ENCODE measurements around the gene DMXL1.

DNA sequence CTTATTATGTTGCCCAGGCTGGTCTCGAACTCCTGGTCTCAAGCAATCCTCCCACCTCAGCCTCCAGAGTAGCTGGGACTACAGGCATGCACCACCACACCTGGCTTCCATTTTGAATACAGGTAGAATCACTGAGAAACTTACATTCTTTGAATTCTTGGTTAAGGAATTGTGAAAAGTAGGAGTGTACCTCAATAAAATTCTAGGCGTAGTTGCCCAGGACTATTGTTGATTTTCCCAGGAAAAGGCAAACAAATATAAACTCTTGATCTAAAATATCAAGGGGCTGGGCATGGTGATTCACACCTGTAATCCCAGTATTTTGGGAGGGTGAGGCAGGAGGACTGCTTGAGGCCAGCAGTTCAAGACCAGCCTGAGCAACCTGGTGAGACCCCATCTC lies 16.8 kb upstream of the DMXL1 start:
- TF ChIP-seq, protein P1, sequence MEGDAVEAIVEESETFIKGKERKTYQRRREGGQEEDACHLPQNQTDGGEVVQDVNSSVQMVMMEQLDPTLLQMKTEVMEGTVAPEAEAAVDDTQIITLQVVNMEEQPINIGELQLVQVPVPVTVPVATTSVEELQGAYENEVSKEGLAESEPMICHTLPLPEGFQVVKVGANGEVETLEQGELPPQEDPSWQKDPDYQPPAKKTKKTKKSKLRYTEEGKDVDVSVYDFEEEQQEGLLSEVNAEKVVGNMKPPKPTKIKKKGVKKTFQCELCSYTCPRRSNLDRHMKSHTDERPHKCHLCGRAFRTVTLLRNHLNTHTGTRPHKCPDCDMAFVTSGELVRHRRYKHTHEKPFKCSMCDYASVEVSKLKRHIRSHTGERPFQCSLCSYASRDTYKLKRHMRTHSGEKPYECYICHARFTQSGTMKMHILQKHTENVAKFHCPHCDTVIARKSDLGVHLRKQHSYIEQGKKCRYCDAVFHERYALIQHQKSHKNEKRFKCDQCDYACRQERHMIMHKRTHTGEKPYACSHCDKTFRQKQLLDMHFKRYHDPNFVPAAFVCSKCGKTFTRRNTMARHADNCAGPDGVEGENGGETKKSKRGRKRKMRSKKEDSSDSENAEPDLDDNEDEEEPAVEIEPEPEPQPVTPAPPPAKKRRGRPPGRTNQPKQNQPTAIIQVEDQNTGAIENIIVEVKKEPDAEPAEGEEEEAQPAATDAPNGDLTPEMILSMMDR (IDR thresholded peaks at IDR 0.05), result no peak
- TF ChIP-seq EZH2phosphoT487 (IDR thresholded peaks at IDR 0.05; ENCODE audit: borderline replicate concordance, low read depth) (no peak), EP300 (IDR thresholded peaks at IDR 0.05; ENCODE audit: borderline replicate concordance in 1 of 2, low read depth in 1 of 2, low read length in 1 of 2) (no peak), NFIC (IDR thresholded peaks at IDR 0.05; ENCODE audit: borderline replicate concordance) (no peak), TAF1 (IDR thresholded peaks at IDR 0.05; ENCODE audit: borderline replicate concordance, low read depth, low read length) (no peak), RFX5 (IDR thresholded peaks at IDR 0.05; ENCODE audit: low read length) (no peak), JUND (IDR thresholded peaks at IDR 0.05) (no peak), FOXJ3 (CRISPR knock-in tag; IDR thresholded peaks at IDR 0.05) (no peak), TEAD4 (IDR thresholded peaks at IDR 0.05; ENCODE audit: borderline replicate concordance, insufficient read depth) (no peak)
- TF ChIP-seq, protein P2, sequence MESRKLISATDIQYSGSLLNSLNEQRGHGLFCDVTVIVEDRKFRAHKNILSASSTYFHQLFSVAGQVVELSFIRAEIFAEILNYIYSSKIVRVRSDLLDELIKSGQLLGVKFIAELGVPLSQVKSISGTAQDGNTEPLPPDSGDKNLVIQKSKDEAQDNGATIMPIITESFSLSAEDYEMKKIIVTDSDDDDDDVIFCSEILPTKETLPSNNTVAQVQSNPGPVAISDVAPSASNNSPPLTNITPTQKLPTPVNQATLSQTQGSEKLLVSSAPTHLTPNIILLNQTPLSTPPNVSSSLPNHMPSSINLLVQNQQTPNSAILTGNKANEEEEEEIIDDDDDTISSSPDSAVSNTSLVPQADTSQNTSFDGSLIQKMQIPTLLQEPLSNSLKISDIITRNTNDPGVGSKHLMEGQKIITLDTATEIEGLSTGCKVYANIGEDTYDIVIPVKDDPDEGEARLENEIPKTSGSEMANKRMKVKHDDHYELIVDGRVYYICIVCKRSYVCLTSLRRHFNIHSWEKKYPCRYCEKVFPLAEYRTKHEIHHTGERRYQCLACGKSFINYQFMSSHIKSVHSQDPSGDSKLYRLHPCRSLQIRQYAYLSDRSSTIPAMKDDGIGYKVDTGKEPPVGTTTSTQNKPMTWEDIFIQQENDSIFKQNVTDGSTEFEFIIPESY (IDR thresholded peaks at IDR 0.05; ENCODE audit: borderline replicate concordance, low read depth), result no peak
- TF ChIP-seq, protein P3, sequence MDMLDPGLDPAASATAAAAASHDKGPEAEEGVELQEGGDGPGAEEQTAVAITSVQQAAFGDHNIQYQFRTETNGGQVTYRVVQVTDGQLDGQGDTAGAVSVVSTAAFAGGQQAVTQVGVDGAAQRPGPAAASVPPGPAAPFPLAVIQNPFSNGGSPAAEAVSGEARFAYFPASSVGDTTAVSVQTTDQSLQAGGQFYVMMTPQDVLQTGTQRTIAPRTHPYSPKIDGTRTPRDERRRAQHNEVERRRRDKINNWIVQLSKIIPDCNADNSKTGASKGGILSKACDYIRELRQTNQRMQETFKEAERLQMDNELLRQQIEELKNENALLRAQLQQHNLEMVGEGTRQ (IDR thresholded peaks at IDR 0.05; ENCODE audit: borderline replicate concordance, low read depth, low read length), result no peak
